Keratinocyte (primary cell): Measurements from ENCODE around the gene MBNL2. TPM values are rescaled to one million over a fixed set of nuclear protein-coding genes. Genes with fewer than 3 reads are reported as not detected.

Experiments
- DNase-seq: peaks from one replicate; pipeline ENCODE4 v3.0.0-alpha.2; 2011; ENCODE audit warnings: low read depth, missing footprints, low spot score
- FAIRE-seq: peaks from 2 replicates; lab custom pipeline; 2011; peaks lifted over from hg19 to GRCh38; lab: Jason Lieb, UNC
- H2AFZ ChIP-seq: 2 replicates; pipeline ENCODE4 v1.6.0; 2012; ENCODE audit warnings: low read length, control low read depth, inconsistent platforms; ENCODE audit not compliant: control insufficient read depth
- H3K27ac ChIP-seq: 2 replicates; pipeline ENCODE4 v1.5.1; 2011; ENCODE audit warnings: low read length; ENCODE audit not compliant: control insufficient read depth, insufficient read depth
- H3K27me3 ChIP-seq: 3 replicates; pipeline ENCODE4 v1.6.0; 2011; ENCODE audit warnings: low read length; ENCODE audit not compliant: control insufficient read depth, insufficient read depth; ENCODE audit errors: extremely low read depth
- H3K36me3 ChIP-seq, 2 experiments: 2 replicates in 1 of 2; 3 replicates in 1 of 2; pipeline ENCODE4 v1.5.1; 2011; ENCODE audit warnings: low read length in 2 of 2, mild to moderate bottlenecking in 1 of 2; ENCODE audit not compliant: control insufficient read depth in 2 of 2, insufficient read depth in 2 of 2; ENCODE audit errors: extremely low read depth in 1 of 2
- H3K4me1 ChIP-seq: 3 replicates; pipeline ENCODE4 v1.5.1; 2011; ENCODE audit warnings: low read length; ENCODE audit not compliant: control insufficient read depth, insufficient read depth; ENCODE audit errors: extremely low read depth
- H3K4me2 ChIP-seq: 3 replicates; pipeline ENCODE4 v1.6.0; 2011; ENCODE audit warnings: low read depth, low read length; ENCODE audit not compliant: control insufficient read depth, insufficient read depth; ENCODE audit errors: extremely low read depth
- H3K4me3 ChIP-seq, 3 experiments: fragments of 200-600 bp in 1 of 3; sonication (generic) in 1 of 3; 2 replicates in 2 of 3; 3 replicates in 1 of 3; pipeline ENCODE4 v1.5.1; 2011 to 2016; ENCODE audit warnings: low read length in 3 of 3, mild to moderate bottlenecking in 3 of 3, control low read depth in 2 of 3, inconsistent platforms in 1 of 3, low read depth in 1 of 3, mixed read lengths in 1 of 3, mixed run types in 1 of 3, moderate library complexity in 1 of 3; ENCODE audit not compliant: control insufficient read depth in 2 of 3, insufficient read depth in 2 of 3; ENCODE audit errors: extremely low read depth in 1 of 3
- H3K79me2 ChIP-seq: 2 replicates; pipeline ENCODE4 v1.6.0; 2012; ENCODE audit warnings: low read length; ENCODE audit not compliant: control insufficient read depth, insufficient read depth
- H3K9ac ChIP-seq: 3 replicates; pipeline ENCODE4 v1.6.0; 2011; ENCODE audit warnings: low read length; ENCODE audit not compliant: control insufficient read depth, insufficient read depth; ENCODE audit errors: extremely low read depth
- H3K9me1 ChIP-seq: 3 replicates; pipeline ENCODE4 v1.6.0; 2011; ENCODE audit warnings: low read length; ENCODE audit not compliant: control insufficient read depth, insufficient read depth; ENCODE audit errors: extremely low read depth
- H3K9me3 ChIP-seq: 2 replicates; pipeline ENCODE4 v1.5.1; 2012; ENCODE audit warnings: low read depth, low read length; ENCODE audit not compliant: control insufficient read depth
- H4K20me1 ChIP-seq: 3 replicates; pipeline ENCODE4 v1.6.0; 2011; ENCODE audit warnings: low read length; ENCODE audit not compliant: control insufficient read depth, insufficient read depth; ENCODE audit errors: extremely low read depth
- CTCF ChIP-seq, 3 experiments: IDR thresholded peaks in 1 of 3; conservative IDR thresholded peaks in 1 of 3; optimal IDR thresholded peaks in 1 of 3; 2 replicates in 2 of 3; 3 replicates in 1 of 3; pipeline versions ENCODE3 to v1.5.1; 2011; ENCODE audit warnings: low read length in 3 of 3, mild to moderate bottlenecking in 3 of 3, moderate library complexity in 2 of 3, control low read depth in 1 of 3, inconsistent platforms in 1 of 3; ENCODE audit not compliant: insufficient read depth in 2 of 3; ENCODE audit errors: extremely low read depth in 1 of 3
- EZH2 ChIP-seq: IDR thresholded peaks from one replicate; pipeline ENCODE4 v1.6.1; 2012; ENCODE audit warnings: inconsistent platforms, mild to moderate bottlenecking, low read length, moderate library complexity
- dilution Hi-C: fragments of 300-500 bp; cut with MboI; formaldehyde crosslinking; loops from one replicate; pipeline ENCODE4 v1.7.0; 2020; ENCODE audit warnings: low sequenced_read_pairs; ENCODE audit not compliant: extremely low pct_ligation_motif_present
- polyA plus RNA-seq, 5 experiments: library from polyadenylated mRNA; depleted of rRNA in 3 of 5; stranded (reverse) in 3 of 5; stranded (forward) in 1 of 5; unstranded in 1 of 5; fragments of >200 nt; gene quantifications; 1 replicate in 1 of 5; 2 replicates in 3 of 5; 3 replicates in 1 of 5; pipeline versions ENCODE4 v1.2.1 to v1.2.3, GENCODE V29; 2011 to 2012; ENCODE audit warnings: missing spikeins in 2 of 5, low read depth in 1 of 5, low replicate concordance in 1 of 5

The MBNL2 gene
- polyA plus RNA-seq, 1 donor (not counting 4 experiments of a cell fraction or from before 2014, with no cell fraction given): 28.4 TPM

- TF ChIP-seq CTCF (optimal IDR thresholded peaks at IDR 0.05 in 1 of 3, IDR thresholded peaks at IDR 0.05 in 1 of 3, conservative IDR thresholded peaks at IDR 0.05 in 1 of 3; ENCODE audit: extremely low read depth in 1 of 3, insufficient read depth in 2 of 3, low read length in 3 of 3) (no peak), EZH2 (no peak)
- H3K36me3 ChIP-seq: no peaks in the 10 kb centered on the region
- no peak overlapping the region for H3K9ac ChIP-seq
- H3K4me1 ChIP-seq: no peaks in the 10 kb centered on the region
- H3K79me2 ChIP-seq: no peaks in the 10 kb centered on the region
- H3K9me3 ChIP-seq: no peaks in the 10 kb centered on the region
- H2AFZ ChIP-seq: no peak overlapping the region
- H3K4me3 ChIP-seq: no peak overlapping the region
- no peak for DNase-seq
- no peak overlapping the region for H3K27ac ChIP-seq
- FAIRE-seq: no peak
- no peaks in the 10 kb centered on the region for H4K20me1 ChIP-seq
- H3K27me3 ChIP-seq: no peaks in the 10 kb centered on the region
- dilution Hi-C loops: no loop called here
- no peak overlapping the region for H3K4me2 ChIP-seq
- H3K9me1 ChIP-seq: no peaks in the 10 kb centered on the region
Measured at GRCh38 chr13:97182111-97182890, 39.8 kb upstream of the MBNL2 start.

DNA sequence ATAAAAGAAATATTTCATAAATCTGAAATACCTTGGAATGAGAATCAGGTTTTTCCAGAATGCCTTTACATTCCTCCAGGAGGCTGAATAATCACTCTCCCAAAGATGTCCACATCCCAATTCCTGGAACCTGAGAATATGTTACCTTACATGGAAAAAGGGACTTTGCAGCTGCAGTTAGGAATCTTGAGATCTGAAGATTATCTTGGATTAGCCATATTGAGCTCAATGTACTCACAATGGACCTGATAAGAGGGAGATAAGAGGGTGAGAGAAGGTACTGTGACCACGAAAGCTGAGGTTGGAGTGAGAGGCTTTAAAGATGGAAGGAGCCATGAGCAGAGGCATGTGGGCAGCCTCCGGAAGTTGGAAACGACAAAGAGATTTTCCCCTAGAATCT lies 36.8 kb upstream of the MBNL2 start:
- Histone ChIP-seq H3K4me3 (no peak overlapping the region), H3K27ac (no peak overlapping the region), H3K9me1 (no peaks in the 10 kb centered on the region), H3K36me3 (no peaks in the 10 kb centered on the region), H4K20me1 (no peaks in the 10 kb centered on the region), H2AFZ (no peak overlapping the region), H3K9me3 (no peaks in the 10 kb centered on the region), H3K79me2 (no peaks in the 10 kb centered on the region), H3K4me1 (peaks cover 9% of the 10 kb centered on the region), H3K4me2 (no peak overlapping the region), H3K27me3 (no peaks in the 10 kb centered on the region), H3K9ac (no peak overlapping the region)
- dilution Hi-C loops: no loop called here
- FAIRE-seq (no peak), DNase-seq (no peak)
- no peak for TF ChIP-seq EZH2
- no peak for TF ChIP-seq CTCF (optimal IDR thresholded peaks at IDR 0.05 in 1 of 3, IDR thresholded peaks at IDR 0.05 in 1 of 3, conservative IDR thresholded peaks at IDR 0.05 in 1 of 3; ENCODE audit: extremely low read depth in 1 of 3, insufficient read depth in 2 of 3, low read length in 3 of 3)
